ENCODE data around the gene SPDYA.

DNA sequence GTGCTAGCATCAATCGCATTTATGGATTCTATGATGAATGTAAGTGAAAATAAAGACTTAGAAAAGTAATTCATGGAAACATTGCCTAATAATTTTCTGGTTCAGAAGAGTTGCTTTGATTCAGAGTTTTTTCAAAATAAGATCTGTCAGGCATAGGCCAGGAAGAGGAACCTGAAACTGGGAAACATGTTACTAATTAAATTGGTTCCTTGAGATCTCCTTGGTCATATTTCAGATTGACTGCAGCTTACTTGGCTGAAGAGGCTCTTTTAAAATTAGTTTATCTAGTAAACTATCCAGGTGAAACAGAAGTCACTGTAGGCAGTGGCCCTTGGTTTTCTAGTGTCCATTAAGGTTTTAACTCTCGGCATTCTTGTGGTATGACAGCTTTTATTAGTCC is 31.6 kb upstream of the SPDYA start:
- TF ChIP-seq, protein P1, sequence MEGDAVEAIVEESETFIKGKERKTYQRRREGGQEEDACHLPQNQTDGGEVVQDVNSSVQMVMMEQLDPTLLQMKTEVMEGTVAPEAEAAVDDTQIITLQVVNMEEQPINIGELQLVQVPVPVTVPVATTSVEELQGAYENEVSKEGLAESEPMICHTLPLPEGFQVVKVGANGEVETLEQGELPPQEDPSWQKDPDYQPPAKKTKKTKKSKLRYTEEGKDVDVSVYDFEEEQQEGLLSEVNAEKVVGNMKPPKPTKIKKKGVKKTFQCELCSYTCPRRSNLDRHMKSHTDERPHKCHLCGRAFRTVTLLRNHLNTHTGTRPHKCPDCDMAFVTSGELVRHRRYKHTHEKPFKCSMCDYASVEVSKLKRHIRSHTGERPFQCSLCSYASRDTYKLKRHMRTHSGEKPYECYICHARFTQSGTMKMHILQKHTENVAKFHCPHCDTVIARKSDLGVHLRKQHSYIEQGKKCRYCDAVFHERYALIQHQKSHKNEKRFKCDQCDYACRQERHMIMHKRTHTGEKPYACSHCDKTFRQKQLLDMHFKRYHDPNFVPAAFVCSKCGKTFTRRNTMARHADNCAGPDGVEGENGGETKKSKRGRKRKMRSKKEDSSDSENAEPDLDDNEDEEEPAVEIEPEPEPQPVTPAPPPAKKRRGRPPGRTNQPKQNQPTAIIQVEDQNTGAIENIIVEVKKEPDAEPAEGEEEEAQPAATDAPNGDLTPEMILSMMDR (IDR thresholded peaks at IDR 0.05), result no peak
- no peak for TF ChIP-seq POLR2A (IDR thresholded peaks at IDR 0.05)

All from prostate gland (tissue), 2 donors.